Measurements from ENCODE around the gene SPATA12.

DNA sequence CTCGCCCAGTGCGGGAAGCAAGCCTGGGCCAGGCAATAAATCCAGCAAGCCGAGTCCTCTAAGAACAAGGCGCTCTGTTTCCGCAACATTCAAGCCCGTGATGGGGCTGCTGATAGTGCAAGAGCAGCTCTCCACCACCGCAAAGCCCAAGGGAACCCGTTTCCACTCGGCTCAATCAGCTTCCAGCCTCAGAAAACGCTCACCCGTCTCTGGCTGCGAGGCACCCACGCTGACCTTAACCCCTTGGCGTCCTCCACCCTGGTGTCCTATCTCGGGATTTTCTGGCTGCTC is 17.8 kb downstream of the SPATA12 start:
- TF ChIP-seq, protein P1, sequence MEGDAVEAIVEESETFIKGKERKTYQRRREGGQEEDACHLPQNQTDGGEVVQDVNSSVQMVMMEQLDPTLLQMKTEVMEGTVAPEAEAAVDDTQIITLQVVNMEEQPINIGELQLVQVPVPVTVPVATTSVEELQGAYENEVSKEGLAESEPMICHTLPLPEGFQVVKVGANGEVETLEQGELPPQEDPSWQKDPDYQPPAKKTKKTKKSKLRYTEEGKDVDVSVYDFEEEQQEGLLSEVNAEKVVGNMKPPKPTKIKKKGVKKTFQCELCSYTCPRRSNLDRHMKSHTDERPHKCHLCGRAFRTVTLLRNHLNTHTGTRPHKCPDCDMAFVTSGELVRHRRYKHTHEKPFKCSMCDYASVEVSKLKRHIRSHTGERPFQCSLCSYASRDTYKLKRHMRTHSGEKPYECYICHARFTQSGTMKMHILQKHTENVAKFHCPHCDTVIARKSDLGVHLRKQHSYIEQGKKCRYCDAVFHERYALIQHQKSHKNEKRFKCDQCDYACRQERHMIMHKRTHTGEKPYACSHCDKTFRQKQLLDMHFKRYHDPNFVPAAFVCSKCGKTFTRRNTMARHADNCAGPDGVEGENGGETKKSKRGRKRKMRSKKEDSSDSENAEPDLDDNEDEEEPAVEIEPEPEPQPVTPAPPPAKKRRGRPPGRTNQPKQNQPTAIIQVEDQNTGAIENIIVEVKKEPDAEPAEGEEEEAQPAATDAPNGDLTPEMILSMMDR (conservative IDR thresholded peaks at IDR 0.05; ENCODE audit: low read depth, low read length) = no peak
- TF ChIP-seq EZH2 (IDR thresholded peaks at IDR 0.05; ENCODE audit: low read length, unreplicated experiment) = no peak
- no peak for TF ChIP-seq EZH2phosphoT487 (IDR thresholded peaks at IDR 0.05; ENCODE audit: borderline replicate concordance, low read length)
